ENCODE measurements around the gene TBC1D22A.
"Not testable (repeated sequence)": the region's sequence is repeated elsewhere in the genome, so short reads cannot be mapped to it uniquely, and the experiment has no call there.

The TBC1D22A gene

GRCh38 chr22:46780453-46780852 is 18.0 kb downstream of the TBC1D22A start:
- Histone ChIP-seq H3K9me3 (ENCODE audit: control insufficient read depth, insufficient read depth, low read length) (no peaks in the 10 kb centered on the region), H3K4me1 (ENCODE audit: insufficient read depth, low read length) (peaks cover 11% of the 10 kb centered on the region), H3K36me3 (ENCODE audit: insufficient read depth, low read length) (no peaks in the 10 kb centered on the region), H3K9ac (ENCODE audit: low read depth, low read length) (no peak overlapping the region)

- Histone ChIP-seq H3K36me3 (ENCODE audit: insufficient read depth, low read length) (no peaks in the 10 kb centered on the region), H3K4me1 (ENCODE audit: insufficient read depth, low read length) (peaks cover 2% of the 10 kb centered on the region; the same call in 1 of the 2 replicates), H3K9me3 (ENCODE audit: control insufficient read depth, insufficient read depth, low read length) (no peaks in the 10 kb centered on the region), H3K9ac (ENCODE audit: low read depth, low read length) (no peak overlapping the region)
Measured at GRCh38 chr22:46781291-46781690, 18.8 kb downstream of the TBC1D22A start.

GRCh38 chr22:46782200-46782599 is 19.8 kb downstream of the TBC1D22A start:
- H3K9me3 ChIP-seq (ENCODE audit: control insufficient read depth, insufficient read depth, low read length); H3K36me3 ChIP-seq (ENCODE audit: insufficient read depth, low read length); H3K4me1 ChIP-seq (ENCODE audit: insufficient read depth, low read length); H3K9ac ChIP-seq (ENCODE audit: low read depth, low read length): not testable (repeated sequence)

- Histone ChIP-seq H3K36me3 (ENCODE audit: insufficient read depth, low read length) (no peaks in the 10 kb centered on the region; the same call in 1 of the 2 replicates), H3K9ac (ENCODE audit: low read depth, low read length) (no peak overlapping the region), H3K4me1 (ENCODE audit: insufficient read depth, low read length) (no peaks in the 10 kb centered on the region)
Measured at GRCh38 chr22:46783721-46784120, 21.3 kb downstream of the TBC1D22A start.

GRCh38 chr22:46788441-46789172 is 26.2 kb downstream of the TBC1D22A start:
- H3K9me3 ChIP-seq (ENCODE audit: control insufficient read depth, insufficient read depth, low read length): no peaks in the 10 kb centered on the region
- H3K9ac ChIP-seq (ENCODE audit: low read depth, low read length): no peak overlapping the region
- H3K4me1 ChIP-seq (ENCODE audit: insufficient read depth, low read length): no peaks in the 10 kb centered on the region
- H3K36me3 ChIP-seq (ENCODE audit: insufficient read depth, low read length): no peaks in the 10 kb centered on the region; the same call in 1 of the 2 replicates

More at GRCh38 chr22:46783721-46784120, 21.3 kb downstream of the TBC1D22A start:
- no peaks in the 10 kb centered on the region for H3K9me3 ChIP-seq (ENCODE audit: control insufficient read depth, insufficient read depth, low read length)

GRCh38 chr22:46789992-46790391 is 27.5 kb downstream of the TBC1D22A start:
- no peak overlapping the region for H3K9ac ChIP-seq (ENCODE audit: low read depth, low read length)
- no peaks in the 10 kb centered on the region for H3K4me1 ChIP-seq (ENCODE audit: insufficient read depth, low read length)
- H3K36me3 ChIP-seq (ENCODE audit: insufficient read depth, low read length): no peaks in the 10 kb centered on the region; the same call in 1 of the 2 replicates
- H3K9me3 ChIP-seq (ENCODE audit: control insufficient read depth, insufficient read depth, low read length): no peaks in the 10 kb centered on the region

- Histone ChIP-seq H3K4me1 (ENCODE audit: insufficient read depth, low read length) (no peaks in the 10 kb centered on the region), H3K36me3 (ENCODE audit: insufficient read depth, low read length) (no peaks in the 10 kb centered on the region; the same call in 1 of the 2 replicates), H3K9ac (ENCODE audit: low read depth, low read length) (no peak overlapping the region), H3K9me3 (ENCODE audit: control insufficient read depth, insufficient read depth, low read length) (no peaks in the 10 kb centered on the region)
Measured at GRCh38 chr22:46791201-46791731, 28.8 kb downstream of the TBC1D22A start.

- H3K36me3 ChIP-seq (ENCODE audit: insufficient read depth, low read length): no peaks in the 10 kb centered on the region; the same call in 1 of the 2 replicates
- no peaks in the 10 kb centered on the region for H3K9me3 ChIP-seq (ENCODE audit: control insufficient read depth, insufficient read depth, low read length)
- H3K4me1 ChIP-seq (ENCODE audit: insufficient read depth, low read length): no peaks in the 10 kb centered on the region
- H3K9ac ChIP-seq (ENCODE audit: low read depth, low read length): no peak overlapping the region
Measured at GRCh38 chr22:46792061-46792796, 29.8 kb downstream of the TBC1D22A start.

GRCh38 chr22:46792841-46793261 is 30.4 kb downstream of the TBC1D22A start:
- H3K4me1 ChIP-seq (ENCODE audit: insufficient read depth, low read length): no peaks in the 10 kb centered on the region
- no peaks in the 10 kb centered on the region; the same call in 1 of the 2 replicates for H3K36me3 ChIP-seq (ENCODE audit: insufficient read depth, low read length)
- no peaks in the 10 kb centered on the region for H3K9me3 ChIP-seq (ENCODE audit: control insufficient read depth, insufficient read depth, low read length)
- H3K9ac ChIP-seq (ENCODE audit: low read depth, low read length): no peak overlapping the region

GRCh38 chr22:46793497-46793896 is 31.0 kb downstream of the TBC1D22A start:
- Histone ChIP-seq H3K36me3 (ENCODE audit: insufficient read depth, low read length) (no peaks in the 10 kb centered on the region; the same call in 1 of the 2 replicates), H3K9ac (ENCODE audit: low read depth, low read length) (no peak overlapping the region), H3K4me1 (ENCODE audit: insufficient read depth, low read length) (no peaks in the 10 kb centered on the region), H3K9me3 (ENCODE audit: control insufficient read depth, insufficient read depth, low read length) (no peaks in the 10 kb centered on the region)

GRCh38 chr22:46794067-46794466 is 31.6 kb downstream of the TBC1D22A start:
- no peak overlapping the region for H3K9ac ChIP-seq (ENCODE audit: low read depth, low read length)
- no peaks in the 10 kb centered on the region for H3K4me1 ChIP-seq (ENCODE audit: insufficient read depth, low read length)
- no peaks in the 10 kb centered on the region for H3K36me3 ChIP-seq (ENCODE audit: insufficient read depth, low read length)
- no peaks in the 10 kb centered on the region for H3K9me3 ChIP-seq (ENCODE audit: control insufficient read depth, insufficient read depth, low read length)

- no peak overlapping the region for H3K9ac ChIP-seq (ENCODE audit: low read depth, low read length)
- H3K36me3 ChIP-seq (ENCODE audit: insufficient read depth, low read length): no peaks in the 10 kb centered on the region
- H3K9me3 ChIP-seq (ENCODE audit: control insufficient read depth, insufficient read depth, low read length): no peaks in the 10 kb centered on the region
- no peaks in the 10 kb centered on the region for H3K4me1 ChIP-seq (ENCODE audit: insufficient read depth, low read length)
Measured at GRCh38 chr22:46794491-46794890, 32.0 kb downstream of the TBC1D22A start.

GRCh38 chr22:46795140-46795539 is 32.7 kb downstream of the TBC1D22A start:
- H3K9me3 ChIP-seq (ENCODE audit: control insufficient read depth, insufficient read depth, low read length): no peaks in the 10 kb centered on the region
- H3K4me1 ChIP-seq (ENCODE audit: insufficient read depth, low read length): no peaks in the 10 kb centered on the region
- no peaks in the 10 kb centered on the region for H3K36me3 ChIP-seq (ENCODE audit: insufficient read depth, low read length)
- H3K9ac ChIP-seq (ENCODE audit: low read depth, low read length): no peak overlapping the region

GRCh38 chr22:46795845-46796565 is 33.6 kb downstream of the TBC1D22A start:
- Histone ChIP-seq H3K36me3 (ENCODE audit: insufficient read depth, low read length) (no peaks in the 10 kb centered on the region), H3K9me3 (ENCODE audit: control insufficient read depth, insufficient read depth, low read length) (no peaks in the 10 kb centered on the region), H3K4me1 (ENCODE audit: insufficient read depth, low read length) (no peaks in the 10 kb centered on the region), H3K9ac (ENCODE audit: low read depth, low read length) (no peak overlapping the region)

Data from ES-I3 (cell line).